PC-3 (cell line): ENCODE results near the gene FA2H. TPM values are rescaled to one million over a fixed set of nuclear protein-coding genes. Genes with fewer than 3 reads are reported as not detected.

Source experiments
- ATAC-seq: fragments of 200-7000 bp; cut with Tn5 transposase; 2 replicates; pipeline ENCODE4 v1.9.1; 2020; ENCODE audit warnings: mild to moderate bottlenecking, moderate library complexity
- BruUV-seq: library from RNA; stranded (reverse); fragments of 400-500 nt; replicated peaks from 2 replicates; lab custom pipeline; 2021; lab: Mats Ljungman, UMichigan
- CTCF ChIA-PET: fragments of 300-600 bp; sonication (Branson Sonifier 250); formaldehyde crosslinking; loops from one replicate; lab custom pipeline; 2022; ENCODE audit warnings: antibody characterized with exemption; lab: Charles Lee
- POLR2A ChIA-PET: fragments of 300-600 bp; sonication (Branson Sonifier 250); formaldehyde crosslinking; loops from one replicate; lab custom pipeline; 2022; ENCODE audit warnings: antibody characterized with exemption; ENCODE audit not compliant: unreplicated experiment; lab: Charles Lee
- DNase-seq: peaks from one replicate; pipeline ENCODE4 v3.0.0-alpha.2; 2015
- H2AFZ ChIP-seq: fragments of 300-600 bp; sonication (generic); 2 replicates; pipeline ENCODE4 v1.6.0; 2016; ENCODE audit warnings: antibody characterized with exemption, low read length
- H3F3A ChIP-seq: fragments of 300-600 bp; sonication (generic); one replicate; pipeline ENCODE4 v1.6.0; 2017; ENCODE audit warnings: antibody characterized with exemption, low read length, control low read depth, mild to moderate bottlenecking; ENCODE audit not compliant: unreplicated experiment
- H3K27ac ChIP-seq: fragments of 300-600 bp; sonication (generic); 2 replicates; pipeline ENCODE4 v1.5.1; 2016; ENCODE audit warnings: mild to moderate bottlenecking, low read length
- H3K27me3 ChIP-seq: fragments of 300-600 bp; sonication (generic); 2 replicates; pipeline ENCODE4 v1.6.1; 2016; ENCODE audit warnings: low read length, mixed read lengths
- H3K36me3 ChIP-seq: fragments of 300-600 bp; sonication (generic); 2 replicates; pipeline ENCODE4 v1.6.1; 2016; ENCODE audit warnings: low read depth, mixed run types, low read length, mixed read lengths
- H3K4me1 ChIP-seq: fragments of 300-600 bp; sonication (generic); 2 replicates; pipeline ENCODE4 v1.5.1; 2016; ENCODE audit warnings: low read length; ENCODE audit not compliant: insufficient read depth
- H3K4me2 ChIP-seq: fragments of 300-600 bp; sonication (generic); 2 replicates; pipeline ENCODE4 v1.6.0; 2016; ENCODE audit warnings: low read length
- H3K4me3 ChIP-seq: fragments of 300-600 bp; sonication (generic); 2 replicates; pipeline ENCODE4 v1.5.1; 2016; ENCODE audit warnings: mild to moderate bottlenecking, low read length, mixed read lengths
- H3K79me2 ChIP-seq: fragments of 300-600 bp; sonication (generic); 2 replicates; pipeline ENCODE4 v1.6.1; 2017; ENCODE audit warnings: low read length, mixed read lengths
- H3K9ac ChIP-seq: fragments of 300-600 bp; sonication (generic); 2 replicates; pipeline ENCODE4 v1.6.0; 2016; ENCODE audit warnings: mild to moderate bottlenecking, low read length
- H3K9me2 ChIP-seq: fragments of 300-600 bp; sonication (generic); replicated peaks from 2 replicates; pipeline ENCODE4 v1.6.1; 2016; ENCODE audit warnings: mixed run types, low read length, mixed read lengths
- H3K9me3 ChIP-seq: fragments of 300-600 bp; sonication (generic); 2 replicates; pipeline ENCODE4 v1.6.1; 2016; ENCODE audit warnings: low read length, mixed read lengths
- H4K20me1 ChIP-seq: fragments of 300-600 bp; sonication (generic); 2 replicates; pipeline ENCODE4 v1.6.1; 2016; ENCODE audit warnings: low read length, mixed read lengths
- EZH2 ChIP-seq: fragments of 300-600 bp; sonication (generic); IDR thresholded peaks from one replicate; pipeline ENCODE4 v1.6.1; 2017; ENCODE audit warnings: antibody characterized with exemption, mild to moderate bottlenecking, low read length; ENCODE audit not compliant: unreplicated experiment
- EZH2phosphoT487 ChIP-seq: fragments of 300-600 bp; sonication (generic); IDR thresholded peaks from 2 replicates; pipeline ENCODE4 v1.6.1; 2018; ENCODE audit warnings: mild to moderate bottlenecking, antibody characterized with exemption, low read length, borderline replicate concordance
- intact Hi-C: fragments of 100-400 bp; cut with micrococcal nuclease; formaldehyde crosslinking; loops from 2 replicates; pipeline ENCODE4 v1.9.0; 2023
- total RNA-seq: library from RNA; depleted of rRNA; stranded (reverse); fragments of >200 nt; gene quantifications from 2 replicates; pipeline ENCODE4 v1.2.3, GENCODE V29; 2014
- TF ChIP-seq, protein P1 (sequence below): fragments of 300-600 bp; sonication (generic); conservative IDR thresholded peaks from 2 replicates; pipeline ENCODE4 v1.5.1; 2017; ENCODE audit warnings: antibody characterized with exemption, low read depth, mild to moderate bottlenecking, low read length

The FA2H gene
- total RNA-seq, 1 experiment from 2014 or later, result 3.9 TPM

DNA sequence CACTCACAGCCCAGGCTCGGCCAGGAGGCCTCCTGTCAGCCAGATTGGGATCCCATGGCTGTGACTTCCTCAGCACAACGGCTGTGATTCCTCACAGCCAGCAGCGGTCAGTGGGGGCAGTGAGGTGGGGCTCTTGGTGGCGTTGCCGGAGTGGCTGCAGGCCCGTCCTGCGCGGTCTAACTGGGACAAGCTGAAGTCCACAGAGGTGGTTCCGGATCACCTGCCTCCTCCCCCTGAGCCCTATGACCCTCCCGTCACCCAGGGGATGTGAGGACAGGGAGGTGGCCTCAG, 39.5 kb downstream of the FA2H start:
- Histone ChIP-seq H3K27me3 (no peaks in the 10 kb centered on the region), H2AFZ (no peak overlapping the region), H3K4me3 (no peak overlapping the region), H3K9me3 (no peaks in the 10 kb centered on the region), H3K4me2 (no peak overlapping the region), H3K9ac (no peak overlapping the region), H3K79me2 (no peaks in the 10 kb centered on the region), H3F3A (no peaks in the 10 kb centered on the region), H3K4me1 (peaks cover 40% of the 10 kb centered on the region), H4K20me1 (no peaks in the 10 kb centered on the region), H3K36me3 (no peaks in the 10 kb centered on the region), H3K27ac (no peak overlapping the region), H3K9me2 (no peaks in the 10 kb centered on the region)
- TF ChIP-seq, protein P1, sequence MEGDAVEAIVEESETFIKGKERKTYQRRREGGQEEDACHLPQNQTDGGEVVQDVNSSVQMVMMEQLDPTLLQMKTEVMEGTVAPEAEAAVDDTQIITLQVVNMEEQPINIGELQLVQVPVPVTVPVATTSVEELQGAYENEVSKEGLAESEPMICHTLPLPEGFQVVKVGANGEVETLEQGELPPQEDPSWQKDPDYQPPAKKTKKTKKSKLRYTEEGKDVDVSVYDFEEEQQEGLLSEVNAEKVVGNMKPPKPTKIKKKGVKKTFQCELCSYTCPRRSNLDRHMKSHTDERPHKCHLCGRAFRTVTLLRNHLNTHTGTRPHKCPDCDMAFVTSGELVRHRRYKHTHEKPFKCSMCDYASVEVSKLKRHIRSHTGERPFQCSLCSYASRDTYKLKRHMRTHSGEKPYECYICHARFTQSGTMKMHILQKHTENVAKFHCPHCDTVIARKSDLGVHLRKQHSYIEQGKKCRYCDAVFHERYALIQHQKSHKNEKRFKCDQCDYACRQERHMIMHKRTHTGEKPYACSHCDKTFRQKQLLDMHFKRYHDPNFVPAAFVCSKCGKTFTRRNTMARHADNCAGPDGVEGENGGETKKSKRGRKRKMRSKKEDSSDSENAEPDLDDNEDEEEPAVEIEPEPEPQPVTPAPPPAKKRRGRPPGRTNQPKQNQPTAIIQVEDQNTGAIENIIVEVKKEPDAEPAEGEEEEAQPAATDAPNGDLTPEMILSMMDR, result no peak
- TF ChIP-seq EZH2, result no peak
- ATAC-seq (no peak), DNase-seq (no peak)
- BruUV-seq, result no TSS peak
- intact Hi-C loops, result no loop called here
- ChIA-PET POLR2A (no interaction called here), CTCF (no interaction called here)

DNA sequence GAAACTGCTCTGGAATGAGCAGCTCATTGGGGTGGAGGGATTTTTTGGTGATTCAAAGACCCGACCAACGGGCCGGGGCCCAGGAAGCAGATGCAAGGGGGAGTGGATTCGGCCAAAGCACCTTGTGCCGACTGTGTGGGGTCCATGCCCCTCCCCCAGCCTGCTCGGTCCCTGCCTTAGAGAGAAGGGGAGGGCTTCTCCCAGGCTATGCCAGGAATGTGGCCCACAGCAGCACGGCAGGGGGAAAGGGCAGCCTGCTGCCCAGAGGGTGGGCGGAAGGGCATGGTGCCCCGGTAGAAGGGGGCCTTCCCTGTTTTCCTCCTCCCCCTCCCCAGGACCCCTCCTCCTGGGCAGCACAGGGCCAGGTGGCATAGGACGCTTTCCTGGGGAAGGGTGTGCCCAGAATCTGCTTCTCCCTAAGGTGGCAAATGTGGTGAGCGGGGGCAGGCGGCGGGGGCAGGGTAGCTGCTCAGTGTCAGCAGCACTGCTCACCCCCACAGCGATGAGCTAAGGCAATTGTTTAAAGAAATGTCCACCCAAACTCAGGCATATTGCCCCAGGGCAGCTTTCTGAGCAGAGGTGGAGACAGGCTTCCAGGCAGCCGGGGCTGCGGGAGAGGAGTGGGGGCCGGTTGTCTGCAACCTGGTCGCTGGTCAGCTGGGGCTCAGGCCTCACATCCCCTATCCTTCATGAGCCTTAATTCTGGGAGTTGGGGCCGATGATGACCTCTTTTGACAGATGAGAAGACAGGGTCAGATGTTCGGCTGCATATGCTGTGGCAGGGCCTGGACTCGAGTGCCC, 40.1 kb downstream of the FA2H start:
- no peak overlapping the region for H2AFZ ChIP-seq

DNA sequence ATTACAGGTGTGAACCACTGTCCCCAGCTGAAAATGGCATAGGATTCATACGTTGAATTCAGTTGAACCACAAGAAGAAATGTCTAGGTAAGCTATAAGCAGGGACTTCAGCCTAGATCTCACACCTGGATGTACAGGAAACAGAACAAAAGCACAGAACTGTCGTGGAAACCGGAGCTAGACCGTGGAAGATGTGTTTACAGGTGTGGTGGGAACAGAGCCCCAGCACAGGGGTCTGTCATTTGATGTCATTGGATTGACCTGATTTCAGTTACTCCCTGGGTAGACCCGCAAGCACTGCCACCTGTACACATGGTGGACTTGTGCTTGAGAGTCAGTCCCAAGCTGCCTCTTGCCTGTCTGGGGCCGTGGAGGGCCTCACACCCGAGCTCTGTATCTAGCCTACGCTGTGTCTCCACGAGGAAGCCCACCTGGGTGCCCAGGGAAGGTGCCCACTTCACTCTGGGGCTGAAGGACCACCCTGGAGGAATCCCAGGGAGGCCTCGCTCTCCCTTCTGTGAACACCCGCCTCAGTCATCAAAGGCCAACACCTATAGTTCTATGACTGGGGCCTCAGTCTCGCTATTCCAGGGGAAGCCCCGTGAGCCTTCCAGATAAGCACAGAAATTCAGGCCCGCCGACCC, 41.8 kb downstream of the FA2H start:
- H3K4me1 ChIP-seq, result peaks cover 34% of the 10 kb centered on the region
- no peaks in the 10 kb centered on the region for H3K9me2 ChIP-seq
- TF ChIP-seq, protein P1, result no peak
- TF ChIP-seq EZH2phosphoT487 (no peak), EZH2 (no peak)
- DNase-seq (no peak), ATAC-seq (no peak)
- H3K79me2 ChIP-seq, result no peaks in the 10 kb centered on the region
- H3K36me3 ChIP-seq, result no peaks in the 10 kb centered on the region
- no peak overlapping the region for H3K4me2 ChIP-seq
- intact Hi-C loops, result no loop called here
- no peaks in the 10 kb centered on the region for H3K27me3 ChIP-seq
- H3K4me3 ChIP-seq, result no peak overlapping the region
- BruUV-seq, result no TSS peak
- no peaks in the 10 kb centered on the region for H3K9me3 ChIP-seq
- CTCF ChIA-PET, result no interaction called here
- H3K9ac ChIP-seq, result no peak overlapping the region
- no peak overlapping the region for H3K27ac ChIP-seq
- no peaks in the 10 kb centered on the region for H4K20me1 ChIP-seq
- POLR2A ChIA-PET, result no interaction called here
- H2AFZ ChIP-seq, result no peak overlapping the region
- H3F3A ChIP-seq, result no peaks in the 10 kb centered on the region

More for the DNA sequence above, 40.1 kb downstream of the FA2H start:
- H3K36me3 ChIP-seq, result no peaks in the 10 kb centered on the region
- H3K79me2 ChIP-seq, result no peaks in the 10 kb centered on the region
- H3K9me3 ChIP-seq, result no peaks in the 10 kb centered on the region
- no peak for DNase-seq
- no peak overlapping the region for H3K4me3 ChIP-seq
- CTCF ChIA-PET, result no interaction called here
- no TSS peak for BruUV-seq
- no peaks in the 10 kb centered on the region for H3K9me2 ChIP-seq
- intact Hi-C loops, result no loop called here
- no peaks in the 10 kb centered on the region for H3F3A ChIP-seq
- H3K4me1 ChIP-seq, result peaks cover 46% of the 10 kb centered on the region
- H3K4me2 ChIP-seq, result no peak overlapping the region
- H4K20me1 ChIP-seq, result no peaks in the 10 kb centered on the region
- H3K9ac ChIP-seq, result no peak overlapping the region
- H3K27me3 ChIP-seq, result no peaks in the 10 kb centered on the region
- no peak for ATAC-seq
- no peak overlapping the region for H3K27ac ChIP-seq
- no peak for TF ChIP-seq EZH2phosphoT487
- no peak for TF ChIP-seq EZH2
- TF ChIP-seq, protein P1, result no peak
- POLR2A ChIA-PET, result no interaction called here
